OCI-LY3 (cell line): Measurements from ENCODE around the gene CELF2.

Experiments used
- EZH2phosphoT487 ChIP-seq: fragments of 200-600 bp; shearing (Covaris generic); IDR thresholded peaks from 2 replicates; pipeline ENCODE4 v1.6.1; 2018; ENCODE audit warnings: antibody characterized with exemption, mixed run types, low read depth
- TF ChIP-seq, protein P1 (sequence below): fragments of 200-600, 300-600 bp; sonication (generic); IDR thresholded peaks from 2 replicates; pipeline ENCODE4 v1.5.1; 2014; ENCODE audit warnings: antibody characterized with exemption, low read length, low read depth

DNA sequence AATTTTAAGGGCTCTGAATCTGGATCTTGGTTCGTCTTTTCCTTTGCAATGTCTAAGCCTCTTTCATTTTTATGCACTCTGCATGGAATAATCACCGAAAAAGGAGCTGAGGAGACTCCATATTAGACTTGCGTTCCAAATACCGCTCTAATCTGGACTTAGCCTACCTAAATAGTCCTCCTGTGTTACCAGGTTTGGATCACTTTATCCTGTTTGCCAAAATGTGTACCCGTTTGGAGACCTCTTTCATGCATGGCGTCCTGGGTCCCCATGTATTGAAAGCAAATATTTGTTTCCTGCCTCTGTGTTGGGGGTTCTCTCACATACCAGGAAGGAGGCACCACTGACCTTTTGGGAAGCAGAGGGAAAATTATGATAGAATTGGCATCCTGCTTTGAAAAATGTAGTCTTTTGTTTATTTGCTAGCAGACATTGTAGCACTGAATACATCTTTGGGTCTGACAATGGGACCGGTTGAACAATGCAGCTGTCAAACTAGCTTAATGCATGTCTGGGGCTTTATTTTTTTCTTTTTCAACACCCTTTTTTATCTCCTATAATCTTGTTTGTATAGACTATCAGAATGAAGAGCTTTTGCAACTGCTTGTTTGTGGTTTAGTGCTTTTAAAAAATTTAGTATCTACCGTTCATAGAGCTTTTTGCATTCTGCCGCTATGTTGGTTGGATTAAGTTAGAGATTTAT lies 11.8 kb upstream of the CELF2 start:
- TF ChIP-seq, protein P1, sequence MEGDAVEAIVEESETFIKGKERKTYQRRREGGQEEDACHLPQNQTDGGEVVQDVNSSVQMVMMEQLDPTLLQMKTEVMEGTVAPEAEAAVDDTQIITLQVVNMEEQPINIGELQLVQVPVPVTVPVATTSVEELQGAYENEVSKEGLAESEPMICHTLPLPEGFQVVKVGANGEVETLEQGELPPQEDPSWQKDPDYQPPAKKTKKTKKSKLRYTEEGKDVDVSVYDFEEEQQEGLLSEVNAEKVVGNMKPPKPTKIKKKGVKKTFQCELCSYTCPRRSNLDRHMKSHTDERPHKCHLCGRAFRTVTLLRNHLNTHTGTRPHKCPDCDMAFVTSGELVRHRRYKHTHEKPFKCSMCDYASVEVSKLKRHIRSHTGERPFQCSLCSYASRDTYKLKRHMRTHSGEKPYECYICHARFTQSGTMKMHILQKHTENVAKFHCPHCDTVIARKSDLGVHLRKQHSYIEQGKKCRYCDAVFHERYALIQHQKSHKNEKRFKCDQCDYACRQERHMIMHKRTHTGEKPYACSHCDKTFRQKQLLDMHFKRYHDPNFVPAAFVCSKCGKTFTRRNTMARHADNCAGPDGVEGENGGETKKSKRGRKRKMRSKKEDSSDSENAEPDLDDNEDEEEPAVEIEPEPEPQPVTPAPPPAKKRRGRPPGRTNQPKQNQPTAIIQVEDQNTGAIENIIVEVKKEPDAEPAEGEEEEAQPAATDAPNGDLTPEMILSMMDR = no peak
- TF ChIP-seq EZH2phosphoT487 = no peak
